Esophagus mucosa (tissue), 1 donor: Measurements from ENCODE around the gene NAP1L3. TPM values are rescaled to one million over a fixed set of nuclear protein-coding genes. Genes with fewer than 3 reads are reported as not detected.

Experiments
- ATAC-seq: fragments of 200-7000 bp; cut with Tn5 transposase; one replicate; pipeline ENCODE4 v1.9.1; 2020
- total RNA-seq: library from RNA; stranded (reverse); gene quantifications from one replicate; pipeline ENCODE4 v1.2.4, GENCODE V29; 2023
- donor health status: DM: yes; HTN: yes; CAD: no.

The NAP1L3 gene, protein sequence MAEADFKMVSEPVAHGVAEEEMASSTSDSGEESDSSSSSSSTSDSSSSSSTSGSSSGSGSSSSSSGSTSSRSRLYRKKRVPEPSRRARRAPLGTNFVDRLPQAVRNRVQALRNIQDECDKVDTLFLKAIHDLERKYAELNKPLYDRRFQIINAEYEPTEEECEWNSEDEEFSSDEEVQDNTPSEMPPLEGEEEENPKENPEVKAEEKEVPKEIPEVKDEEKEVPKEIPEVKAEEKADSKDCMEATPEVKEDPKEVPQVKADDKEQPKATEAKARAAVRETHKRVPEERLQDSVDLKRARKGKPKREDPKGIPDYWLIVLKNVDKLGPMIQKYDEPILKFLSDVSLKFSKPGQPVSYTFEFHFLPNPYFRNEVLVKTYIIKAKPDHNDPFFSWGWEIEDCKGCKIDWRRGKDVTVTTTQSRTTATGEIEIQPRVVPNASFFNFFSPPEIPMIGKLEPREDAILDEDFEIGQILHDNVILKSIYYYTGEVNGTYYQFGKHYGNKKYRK
- 0.08 TPM for total RNA-seq

DNA sequence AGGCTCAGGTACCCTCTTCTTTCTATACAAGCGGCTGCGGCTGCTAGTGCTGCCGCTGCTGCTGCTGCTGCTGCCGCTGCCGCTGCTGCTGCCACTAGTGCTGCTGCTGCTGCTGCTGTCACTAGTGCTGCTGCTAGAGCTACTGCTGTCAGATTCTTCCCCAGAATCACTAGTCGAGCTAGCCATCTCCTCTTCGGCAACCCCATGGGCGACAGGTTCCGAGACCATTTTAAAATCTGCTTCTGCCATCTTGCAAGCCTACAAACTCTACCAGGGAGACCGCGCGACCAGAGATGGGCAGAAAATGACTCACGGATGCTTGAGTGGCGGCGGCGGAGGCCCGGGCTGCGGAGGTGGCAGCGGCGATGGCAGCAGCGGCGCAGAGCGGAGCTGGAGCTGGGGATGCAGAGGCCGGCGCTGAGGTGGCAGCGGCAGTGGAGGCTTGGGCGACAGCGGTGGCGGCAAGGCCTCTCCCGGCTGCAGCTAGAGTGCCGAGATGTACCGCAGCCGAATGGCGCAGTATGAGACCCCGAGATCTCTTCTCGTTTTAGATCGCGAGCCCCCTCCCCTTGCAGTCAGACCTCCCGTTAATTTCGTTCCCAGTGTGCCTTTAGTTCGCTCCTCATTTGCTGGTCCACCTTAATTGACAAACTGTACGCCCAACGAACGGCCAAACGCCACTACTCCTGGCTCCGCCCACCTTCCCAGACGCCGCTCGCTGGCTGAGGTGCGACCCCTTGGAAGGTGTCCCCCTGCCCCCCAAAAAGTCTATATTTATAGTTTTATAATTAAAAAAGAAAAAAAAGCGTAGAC is at the start of gene NAP1L3:
TSS of gene NAP1L3 (minus strand) at position 523 of the 813 bp plus-strand sequence. CDS start at position 249, 274 bp downstream.
- no peak for ATAC-seq

DNA sequence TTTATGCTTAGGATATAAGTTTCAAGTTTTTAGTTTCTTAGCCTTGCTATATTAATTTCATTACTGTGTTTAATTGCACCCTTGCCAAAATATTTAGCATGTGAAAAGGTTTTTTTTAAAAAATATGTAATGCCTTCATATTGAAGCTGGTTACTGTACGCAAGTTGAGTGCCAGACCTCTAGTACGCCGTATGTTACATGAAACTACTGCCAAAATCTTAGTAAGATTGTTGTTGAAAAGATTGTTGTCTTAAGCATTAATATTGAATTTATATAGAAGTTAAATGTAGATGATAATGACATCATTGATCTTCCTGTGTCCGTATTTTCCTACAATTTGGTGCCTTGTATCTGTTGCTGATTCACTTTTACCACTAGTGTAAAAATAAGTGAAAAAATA is 37.7 kb upstream of the NAP1L3 start:
- no peak for ATAC-seq

DNA sequence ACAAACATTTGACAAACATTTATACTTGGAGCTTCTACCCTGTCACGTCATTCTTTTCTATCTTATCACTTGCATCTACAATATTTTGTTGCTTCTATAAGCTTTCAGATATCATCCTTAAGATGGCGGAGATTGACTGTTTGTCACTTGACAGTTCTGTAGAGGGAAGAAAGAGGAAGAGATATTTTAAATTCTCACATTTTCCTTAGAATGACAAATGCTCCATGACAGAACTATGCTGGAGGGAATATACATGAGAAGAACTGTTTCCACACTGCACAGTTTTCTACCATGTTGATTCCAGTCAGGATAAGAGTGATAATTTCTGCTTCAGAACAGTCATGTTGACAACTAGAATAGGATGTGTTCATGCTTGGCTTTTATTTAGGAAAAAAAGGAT is 30.3 kb upstream of the NAP1L3 start:
- ATAC-seq, result no peak

DNA sequence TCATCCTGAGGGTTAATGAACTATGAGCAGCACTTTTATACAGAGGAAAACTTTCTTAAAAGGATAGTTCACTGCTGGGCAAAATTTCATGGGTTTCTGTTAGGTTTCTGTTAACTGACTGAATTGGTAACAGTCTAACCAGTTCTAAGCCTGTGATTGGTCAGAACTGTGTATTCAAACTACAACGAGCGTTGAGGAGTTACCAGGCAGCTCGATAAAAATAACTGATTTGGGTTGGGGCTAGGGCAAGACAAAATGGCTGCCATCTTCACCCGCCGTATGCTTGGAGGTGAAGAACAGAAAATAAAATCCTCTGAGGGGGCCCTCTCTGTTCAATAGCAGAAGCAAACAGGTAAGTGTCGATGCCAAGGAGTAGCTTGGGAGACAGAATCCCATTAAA is 22.6 kb upstream of the NAP1L3 start:
- no peak for ATAC-seq

DNA sequence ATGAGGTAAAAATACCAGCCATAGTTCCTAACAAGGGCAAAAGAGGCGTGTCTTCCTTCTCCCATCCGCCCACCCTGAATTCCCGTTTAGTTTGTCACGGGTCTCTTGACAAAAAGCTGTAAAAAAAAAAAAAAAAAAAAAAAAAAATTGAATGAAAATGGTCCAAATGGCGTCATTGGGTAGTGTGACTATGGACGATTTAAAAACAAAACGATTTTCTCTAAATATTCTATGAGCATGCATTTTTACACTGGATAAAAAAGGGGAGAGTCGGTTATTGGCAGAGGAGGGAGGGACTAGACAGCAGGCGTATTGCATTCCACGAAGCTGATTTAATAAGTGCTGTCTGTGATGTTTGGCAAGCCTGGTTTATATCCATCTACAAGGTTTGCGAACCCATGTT is 492 bp upstream of the NAP1L3 start, which contains the start of gene FAM133A:
TSS of gene FAM133A (plus strand) at position 338 of the 403 bp plus-strand sequence. CDS start 35,214 bp downstream, outside the sequence.
- no peak for ATAC-seq

DNA sequence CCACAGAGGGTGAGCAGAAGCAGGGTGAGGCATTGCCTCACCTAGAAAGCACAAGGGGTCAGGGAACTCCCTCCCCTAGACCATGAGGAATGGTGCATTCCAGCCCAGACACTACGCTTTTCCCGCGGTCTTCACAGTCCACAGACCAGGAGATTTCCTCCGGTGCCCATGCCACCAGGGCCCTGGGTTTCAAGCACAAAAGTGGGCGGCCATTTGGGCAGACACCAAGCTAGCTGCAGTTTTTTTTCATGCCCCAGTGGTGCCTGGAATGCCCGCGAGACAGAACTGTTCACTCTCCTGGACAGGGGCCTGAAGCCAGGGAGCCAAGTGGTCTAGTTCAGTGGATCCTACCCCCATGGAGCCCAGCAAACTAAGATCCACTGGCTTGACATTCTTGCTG is 12.8 kb downstream of the NAP1L3 start:
- no peak for ATAC-seq

DNA sequence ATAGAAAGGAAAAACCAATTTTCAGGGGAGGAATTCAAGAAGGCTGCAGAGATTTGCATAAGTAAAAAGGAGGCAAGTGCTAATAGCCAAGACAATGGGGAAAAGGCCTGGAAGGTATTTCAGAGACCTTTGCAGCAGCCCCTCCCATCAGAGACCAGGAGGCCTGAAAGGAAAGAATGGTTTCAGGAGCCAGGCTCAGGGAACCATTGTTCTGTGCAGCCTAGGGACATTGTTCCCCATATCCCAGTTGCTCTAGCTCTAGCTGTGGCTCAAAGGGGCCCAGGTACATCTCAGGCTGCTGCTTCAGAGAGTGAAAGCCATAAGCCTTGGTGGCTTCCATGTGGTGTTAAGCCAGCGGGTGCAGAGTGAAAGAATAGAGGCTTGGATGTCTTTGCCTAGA is 24.0 kb downstream of the NAP1L3 start:
- no peak for ATAC-seq

DNA sequence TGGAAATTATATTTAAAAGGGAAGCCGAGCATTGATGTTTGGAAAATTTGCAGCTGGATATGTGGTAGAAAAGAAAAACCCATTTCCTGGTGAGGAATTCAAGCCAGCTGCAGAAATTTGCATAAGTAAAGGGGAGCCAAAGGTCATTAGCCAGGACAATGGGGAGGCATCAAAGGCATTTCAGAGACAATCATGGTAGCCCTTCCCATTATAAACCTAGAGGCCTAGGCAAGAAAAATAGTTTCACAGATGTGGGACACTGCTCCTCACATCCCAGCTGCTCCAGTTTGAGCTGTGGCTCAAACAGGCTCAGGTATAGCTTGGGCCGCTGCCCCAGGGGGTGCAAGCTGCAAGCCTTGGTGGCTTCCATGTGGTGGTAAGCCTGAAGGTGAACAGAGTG is 35.8 kb downstream of the NAP1L3 start:
- ATAC-seq, result no peak

Other genes starting within 250 kb of the NAP1L3 start
- not detected for gene FAM133A, start 628 bp upstream of the NAP1L3 start, total RNA-seq